ENCODE measurements around the gene TSSC4.

The TSSC4 gene

GRCh38 chr11:2450321-2451041 is 49.9 kb downstream of the TSSC4 start:
- DNase-seq, result no peak

GRCh38 chr11:2451336-2451735 is 50.8 kb downstream of the TSSC4 start:
- DNase-seq, result no peak

DNA sequence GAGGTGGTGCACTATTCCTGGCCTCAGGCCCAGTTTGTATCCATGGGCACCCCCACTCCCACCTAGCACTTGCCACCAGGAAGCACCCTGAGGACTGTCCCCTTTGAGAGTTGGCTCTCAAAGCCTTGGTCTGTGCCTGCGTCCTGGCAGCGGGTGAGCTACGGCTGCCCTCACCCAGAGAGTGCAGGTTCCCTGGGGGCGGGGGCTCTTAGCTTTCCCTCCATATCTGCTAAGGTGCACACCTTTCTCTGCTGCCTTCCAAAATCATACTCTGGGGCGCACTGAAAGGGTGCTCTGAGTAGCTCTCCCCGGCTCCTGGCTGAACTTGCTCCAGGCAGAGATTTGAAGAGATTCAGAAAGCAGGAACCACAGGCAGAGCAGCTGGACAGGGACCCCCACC is 51.4 kb downstream of the TSSC4 start:
- no peak for DNase-seq

DNA sequence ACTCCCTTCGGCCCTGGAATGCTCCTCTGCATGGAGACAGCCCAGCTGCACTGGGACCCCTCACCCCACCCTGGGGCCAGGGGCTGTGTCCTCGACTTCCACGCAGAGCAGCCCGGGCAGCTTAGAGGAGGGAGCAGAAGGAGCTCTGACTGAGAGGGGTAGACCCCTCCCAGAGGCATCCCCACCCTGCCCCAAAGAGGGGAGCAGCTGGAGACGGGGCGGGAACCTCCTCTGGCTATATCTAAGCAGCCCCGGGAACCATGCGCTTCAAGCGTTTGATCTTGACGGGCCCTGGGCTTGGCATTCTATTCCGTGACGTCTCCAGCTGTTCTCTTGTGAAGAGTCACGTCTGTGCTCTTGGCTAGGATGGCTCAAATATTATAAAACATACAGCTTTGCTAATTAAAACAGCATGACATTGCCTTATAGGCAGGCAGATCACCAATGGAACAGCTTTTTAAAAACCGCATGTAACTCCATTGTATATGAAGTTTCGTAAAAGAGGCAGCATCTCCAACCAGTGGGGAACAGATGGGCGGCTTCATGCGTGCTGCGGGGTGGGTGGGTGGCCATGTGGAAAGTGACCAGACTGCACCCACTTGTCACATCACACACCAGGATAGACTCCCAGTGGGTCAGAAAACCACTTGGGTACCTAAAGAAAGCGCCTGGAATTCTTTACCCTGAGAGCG is 51.9 kb downstream of the TSSC4 start:
- DNase-seq, result no peak

DNA sequence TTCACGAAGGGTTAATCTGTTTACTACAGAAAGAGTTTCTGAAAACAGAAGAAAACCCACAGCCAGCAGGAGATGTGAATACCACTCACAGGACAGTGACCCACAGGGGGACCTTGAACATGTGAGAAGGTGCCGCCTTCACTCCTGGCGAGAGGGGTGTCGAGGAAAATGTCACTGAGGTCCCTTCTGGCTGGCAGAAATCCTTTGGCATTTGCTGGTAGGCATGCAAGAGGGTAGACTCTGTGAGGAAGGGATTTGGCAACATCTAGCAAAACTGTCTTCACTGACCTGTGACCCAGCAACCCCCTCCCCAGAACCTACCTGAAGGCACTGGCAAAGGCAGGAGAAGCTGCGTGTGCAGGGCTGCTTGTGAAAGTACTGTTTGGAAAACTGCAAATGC is 52.9 kb downstream of the TSSC4 start:
- DNase-seq, result no peak
